GM19238 (cell line): Measurements from ENCODE around the gene CES3.
"Not testable (repeated sequence)": the region's sequence is repeated elsewhere in the genome, so short reads cannot be mapped to it uniquely, and the experiment has no call there.

Experiments used
- DNase-seq: peaks from one replicate; pipeline ENCODE4 v3.0.0; 2011; ENCODE audit warnings: low spot score; ENCODE audit not compliant: insufficient read length

The CES3 gene

DNA sequence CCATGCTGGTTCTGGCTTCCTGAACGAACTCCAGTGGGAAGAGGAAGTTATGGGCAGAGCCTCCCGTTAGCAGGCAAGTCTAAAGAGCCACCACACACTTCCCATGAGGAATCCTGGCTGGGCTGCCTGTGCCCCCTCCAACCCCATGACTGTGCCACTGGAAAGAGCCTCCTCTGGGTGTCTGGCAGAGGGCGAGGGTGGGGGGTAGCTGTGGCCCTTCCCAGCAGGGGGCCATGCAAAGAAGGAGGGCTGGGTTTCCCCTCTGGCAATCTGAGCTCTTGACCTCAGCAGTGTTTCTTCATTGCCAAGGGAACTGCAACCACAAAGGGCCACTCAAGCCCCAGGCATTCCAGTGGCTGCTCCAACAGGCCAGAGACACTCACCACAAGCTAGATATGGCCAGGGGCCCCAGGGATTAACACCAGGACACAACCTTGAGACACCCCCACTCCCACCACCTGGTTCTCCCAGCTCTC, 34.1 kb upstream of the CES3 start:
- no peak for DNase-seq

DNA sequence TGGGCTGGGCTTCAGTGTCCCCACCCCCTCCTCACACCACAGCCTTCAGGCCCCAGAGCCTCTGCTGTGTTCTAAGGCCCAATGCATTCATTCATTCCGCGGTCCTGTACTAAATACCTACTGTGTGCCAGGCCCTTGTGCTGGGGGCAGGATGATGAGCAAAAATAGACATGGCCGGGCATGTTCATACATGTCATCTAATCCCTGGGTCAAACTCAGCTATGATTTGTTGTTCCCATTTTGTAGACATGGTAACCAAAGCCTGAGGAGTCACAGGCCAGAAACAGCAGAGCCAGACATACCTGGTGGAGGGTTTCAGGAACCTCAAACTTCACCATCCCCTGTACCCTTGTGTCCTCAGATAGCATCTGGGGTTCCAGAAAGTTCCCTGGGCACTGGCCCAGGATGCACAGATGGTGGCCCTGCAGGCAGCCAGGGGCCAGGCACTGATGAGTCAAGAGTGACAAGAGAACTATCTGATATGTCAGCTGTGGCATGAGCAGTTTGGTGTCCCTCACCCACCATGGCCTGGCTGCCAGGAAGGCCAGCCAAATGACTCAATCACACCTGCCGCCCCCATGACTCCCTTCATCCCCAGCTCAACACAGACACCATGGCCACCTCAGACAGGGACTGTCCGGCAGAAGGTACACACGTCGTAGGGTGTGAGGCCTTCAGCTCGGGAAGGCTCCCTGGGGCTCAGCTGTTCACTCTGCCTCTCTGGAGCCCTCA, 33.0 kb upstream of the CES3 start:
- DNase-seq, result no peak

DNA sequence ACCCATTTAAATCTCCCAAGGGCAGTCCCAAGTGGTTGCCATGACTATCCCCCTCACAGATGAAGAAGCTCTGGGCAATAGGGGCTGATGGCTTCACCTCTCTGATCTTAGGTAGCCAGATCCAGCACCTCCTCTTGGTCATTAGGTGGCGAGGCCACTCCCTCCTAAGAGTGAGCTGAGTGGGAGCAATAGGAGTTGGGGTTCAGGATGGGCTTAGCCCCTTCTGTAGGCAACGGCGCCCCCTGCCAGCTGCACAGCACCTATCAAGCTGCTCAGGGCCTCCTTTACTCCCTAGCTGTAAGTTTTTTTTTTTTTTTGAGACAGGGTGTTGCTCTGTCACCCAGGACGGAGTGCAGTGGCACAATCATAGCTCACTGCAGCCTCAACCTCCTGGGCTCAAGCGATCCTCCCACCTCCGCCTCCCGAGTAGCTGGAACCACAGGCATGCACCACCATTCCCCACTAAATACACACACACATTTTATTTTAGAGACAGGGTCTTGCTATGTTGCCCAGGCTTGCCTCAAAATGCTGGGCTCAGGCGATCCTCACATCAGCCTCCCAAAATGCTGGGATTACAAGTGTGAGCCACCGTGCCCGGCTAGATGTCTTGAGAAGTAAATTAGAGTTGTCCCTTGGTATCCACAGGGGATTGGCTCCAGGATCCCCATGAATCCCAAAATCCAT, 32.2 kb upstream of the CES3 start:
- no peak for DNase-seq

DNA sequence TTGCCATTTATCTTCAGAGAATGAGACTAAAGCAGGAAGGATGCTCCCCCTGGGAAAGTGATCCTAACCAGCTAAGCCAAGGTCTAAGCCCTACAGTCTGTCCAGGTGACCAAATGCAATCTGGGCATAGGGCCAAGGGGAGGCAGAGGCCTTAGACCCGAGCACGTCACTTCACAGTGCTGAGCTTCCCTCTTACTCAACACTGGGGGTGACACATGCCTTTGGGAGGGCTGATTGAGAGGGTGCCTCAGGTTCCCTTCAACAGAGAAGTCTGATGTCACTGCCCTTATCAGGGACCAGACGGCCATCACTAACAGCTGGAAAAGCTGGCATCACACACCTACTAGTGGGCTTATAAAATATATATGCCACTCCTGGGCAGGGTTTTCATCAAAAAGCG, 30.9 kb upstream of the CES3 start:
- no peak for DNase-seq

DNA sequence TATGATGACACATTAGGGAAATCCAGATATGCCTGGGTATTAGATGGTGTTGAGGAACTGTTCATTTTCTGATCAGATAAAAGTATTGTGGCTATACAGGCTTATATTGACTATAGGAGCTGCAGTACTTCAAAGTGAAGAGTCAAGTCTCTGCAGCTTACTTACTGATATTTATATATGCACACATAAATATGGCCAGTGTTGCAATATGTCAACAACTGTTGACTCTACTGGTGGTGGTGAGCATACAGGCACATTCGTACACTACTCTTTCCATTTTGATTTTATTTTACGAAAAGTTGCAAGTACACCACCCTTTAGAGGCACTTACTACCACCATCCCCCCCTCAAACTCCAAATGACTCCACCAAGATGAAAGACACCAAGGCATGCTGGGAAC, 29.4 kb upstream of the CES3 start:
- DNase-seq, result no peak

DNA sequence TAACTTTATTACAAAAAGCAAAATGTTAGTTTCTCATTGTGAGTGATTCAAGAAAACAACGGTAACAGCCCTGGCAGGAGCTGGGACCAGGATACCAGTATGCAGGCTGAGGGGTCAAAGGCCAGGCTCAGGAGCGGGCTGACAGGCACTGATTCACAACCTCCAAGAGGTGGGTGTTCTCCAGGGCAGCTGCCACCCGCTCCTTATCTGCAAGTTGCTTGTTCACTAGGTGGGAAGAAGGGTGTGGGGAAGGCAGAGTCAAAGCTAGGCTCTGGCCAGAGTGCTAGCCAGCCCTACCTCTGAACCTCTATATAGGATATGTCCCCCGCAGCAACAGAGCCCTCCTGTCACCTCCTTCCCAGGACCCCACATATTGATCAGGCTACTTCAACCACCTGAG, 29.0 kb upstream of the CES3 start:
- no peak for DNase-seq

DNA sequence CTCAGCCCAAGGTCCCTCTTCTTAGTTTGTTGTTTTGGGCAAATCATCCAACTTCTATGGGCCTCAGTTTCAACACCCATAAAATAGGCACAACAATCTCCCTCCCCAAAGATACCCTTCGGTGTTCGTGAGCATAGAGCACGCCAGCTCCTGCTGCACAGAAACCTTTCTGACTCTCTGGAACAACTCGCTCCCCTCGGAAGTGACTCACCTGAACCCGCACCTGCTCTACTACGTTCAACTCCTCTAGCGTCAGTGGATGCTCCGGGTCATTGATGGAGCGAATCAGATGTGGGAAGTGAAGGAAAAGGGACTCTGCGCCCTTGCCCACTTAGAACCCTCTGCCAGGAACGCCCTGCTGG, 27.3 kb upstream of the CES3 start:
- no peak for DNase-seq

DNA sequence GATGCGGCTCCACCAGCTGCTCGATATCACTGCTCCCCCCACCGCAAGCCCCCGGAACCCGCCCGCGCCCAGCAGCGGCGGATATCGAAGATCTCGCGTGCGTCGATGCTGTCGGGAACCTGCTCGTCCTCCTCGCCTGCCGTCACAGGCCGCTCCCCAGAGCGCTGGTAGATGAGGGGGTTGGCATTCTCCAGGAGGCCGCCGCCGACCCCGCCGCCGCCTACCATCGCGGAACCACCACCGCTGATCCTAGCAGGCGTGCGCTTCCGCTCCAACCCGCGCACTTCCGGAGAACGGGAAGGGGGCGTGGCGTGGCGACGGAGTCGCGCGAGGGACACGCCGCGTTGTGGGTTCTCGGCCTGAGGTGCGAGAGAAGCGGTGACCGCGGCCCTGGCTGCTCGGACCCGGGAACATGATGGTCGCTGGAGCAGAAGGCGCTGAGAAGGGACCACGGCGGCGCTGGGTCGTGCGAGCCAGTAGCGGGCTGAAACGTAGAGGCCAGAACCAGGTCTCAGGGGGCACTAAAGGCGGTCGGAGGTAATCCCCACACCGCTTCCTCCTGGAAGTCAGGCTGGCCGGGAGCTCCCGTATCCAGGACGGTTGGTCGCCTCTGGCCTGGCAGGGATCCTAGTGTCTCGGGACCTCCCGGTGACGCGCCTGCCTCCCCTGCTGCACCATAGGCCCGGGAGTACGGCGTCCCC, 26.8 kb upstream of the CES3 start, which contains the start of gene CIAO2B:
Gene CIAO2B (minus strand): TSS at position 265 of the 701 bp plus-strand sequence. CDS start 38 bp downstream, at position 227.
- DNase-seq, result peak; percentile 95

DNA sequence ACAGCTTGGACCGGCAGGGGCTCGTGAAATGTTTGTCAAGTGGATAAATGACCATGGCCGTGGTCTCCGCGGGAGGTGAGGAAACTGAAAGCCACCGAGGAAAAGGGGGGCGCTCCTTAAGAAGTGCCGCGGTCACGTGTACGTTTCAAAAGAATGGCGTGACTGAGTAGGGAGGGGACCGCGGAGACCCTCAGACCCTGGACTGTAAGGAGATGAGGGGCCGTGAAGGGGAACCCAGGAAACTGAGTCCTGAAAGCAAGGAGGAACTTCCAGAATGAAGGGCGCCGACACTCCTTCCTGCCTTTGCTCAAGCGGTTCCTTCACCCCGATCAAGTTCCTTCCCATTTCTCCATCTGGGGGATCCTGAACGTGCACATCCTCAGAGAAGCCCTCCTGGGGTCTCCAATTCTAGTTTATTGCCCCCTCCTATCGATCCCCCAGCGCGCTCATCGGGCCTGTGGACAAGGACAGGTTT, 26.2 kb upstream of the CES3 start:
- not testable (repeated sequence) for DNase-seq

DNA sequence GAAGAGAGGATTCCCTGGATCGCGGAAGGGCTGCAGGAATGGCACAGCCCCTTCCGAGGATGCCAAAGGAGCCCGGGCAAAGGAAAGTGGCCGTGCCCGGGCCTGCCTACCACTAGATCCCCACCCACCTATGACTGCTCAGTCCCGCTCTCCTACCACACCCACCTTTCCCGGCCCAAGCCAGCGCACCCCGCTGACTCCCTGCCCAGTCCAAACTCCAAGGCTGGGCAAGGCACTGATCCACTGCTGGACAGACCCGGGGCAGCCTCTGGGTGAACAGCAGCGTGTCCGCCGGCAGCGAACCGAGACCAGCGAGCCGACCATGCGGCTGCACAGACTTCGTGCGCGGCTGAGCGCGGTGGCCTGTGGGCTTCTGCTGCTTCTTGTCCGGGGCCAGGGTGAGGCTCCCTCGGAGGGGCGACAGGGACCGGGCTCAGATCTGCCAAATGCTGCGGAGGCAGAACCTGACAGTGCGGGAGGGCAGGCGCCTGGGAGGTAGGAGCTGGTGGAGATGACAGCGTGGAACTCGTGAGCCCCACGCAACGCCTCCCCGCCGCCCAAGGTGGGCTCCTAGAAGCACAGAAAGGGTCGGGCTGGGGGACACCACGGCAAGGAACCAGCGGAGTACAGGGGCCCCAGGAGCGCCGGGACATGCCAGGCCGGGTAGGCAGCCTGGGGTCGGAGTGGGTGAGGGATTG, 25.6 kb upstream of the CES3 start, which contains the start of gene CES2:
Gene CES2 (plus strand): TSS at position 203 of the 698 bp plus-strand sequence. CDS start 120 bp downstream, at position 323.
- DNase-seq, result no peak

DNA sequence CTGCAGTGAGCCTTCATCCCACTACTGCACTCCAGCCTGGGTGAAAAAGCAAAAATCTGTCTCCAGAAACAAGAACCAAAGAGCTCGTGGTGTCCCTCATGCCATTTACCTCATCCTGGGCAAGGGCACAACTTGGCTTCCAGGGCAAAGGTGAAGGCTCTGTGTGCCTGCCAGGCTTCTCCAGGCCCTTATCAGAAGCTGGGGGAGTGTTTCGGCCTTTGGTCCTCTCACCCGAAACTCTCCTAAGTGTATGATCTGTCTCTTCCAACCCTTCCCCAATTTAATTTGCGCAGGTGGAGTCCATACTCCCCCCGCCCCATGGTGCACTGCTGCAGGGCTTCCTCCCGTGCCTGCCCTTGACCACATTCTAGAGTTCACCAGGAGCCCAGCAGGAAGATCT, 24.6 kb upstream of the CES3 start:
- DNase-seq, result no peak

DNA sequence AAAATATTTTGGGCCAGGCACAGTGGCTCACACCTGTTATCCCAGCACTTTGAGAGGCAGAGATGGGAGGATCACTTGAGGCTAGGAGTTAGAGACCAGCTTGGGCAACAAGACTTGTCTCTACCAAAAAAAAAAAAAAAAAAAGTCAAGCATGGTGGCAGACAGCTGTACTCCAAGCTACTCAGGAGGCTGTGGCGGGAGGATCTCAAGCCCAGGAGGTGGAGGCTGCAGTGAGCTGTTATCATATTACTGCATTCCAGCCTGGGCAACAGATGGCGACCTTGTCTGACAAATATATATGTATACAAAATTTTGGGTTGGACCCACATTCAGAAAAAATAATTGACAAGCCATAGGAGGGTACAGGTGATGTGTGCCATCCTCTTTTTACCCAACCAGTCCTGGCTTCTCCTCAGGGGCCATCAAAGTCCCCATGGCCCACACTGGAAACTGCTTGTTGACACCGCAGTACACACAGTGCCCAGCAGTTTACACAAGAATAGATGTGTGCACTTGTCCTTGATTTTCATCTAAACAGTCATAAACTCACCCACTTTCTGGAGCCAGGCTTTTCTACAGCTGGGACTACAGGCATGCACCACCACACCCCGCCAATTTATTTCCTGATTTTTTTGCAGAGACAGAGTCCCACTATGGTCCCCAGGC, 24.0 kb upstream of the CES3 start:
- no peak for DNase-seq

DNA sequence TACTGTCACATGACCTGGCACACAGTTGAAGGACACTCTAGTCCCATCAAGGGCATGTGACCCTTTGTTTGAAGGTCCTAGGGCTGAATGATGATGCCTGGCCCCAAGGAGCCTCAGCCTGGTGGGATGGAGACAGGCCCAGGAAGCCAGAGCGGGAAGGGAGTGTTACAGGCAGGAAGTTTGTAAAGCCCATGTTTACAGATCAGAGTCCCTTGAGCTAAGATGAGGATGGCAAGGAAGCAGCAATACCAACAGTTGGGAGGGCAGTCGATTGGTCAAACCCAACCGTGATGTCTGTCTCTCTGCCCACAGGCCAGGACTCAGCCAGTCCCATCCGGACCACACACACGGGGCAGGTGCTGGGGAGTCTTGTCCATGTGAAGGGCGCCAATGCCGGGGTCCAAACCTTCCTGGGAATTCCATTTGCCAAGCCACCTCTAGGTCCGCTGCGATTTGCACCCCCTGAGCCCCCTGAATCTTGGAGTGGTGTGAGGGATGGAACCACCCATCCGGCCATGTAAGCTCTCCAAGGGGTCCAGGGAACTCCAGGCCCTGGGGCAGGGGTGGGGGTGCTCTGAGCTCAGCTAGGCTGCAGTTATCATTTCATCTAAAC, 23.2 kb upstream of the CES3 start:
- no peak for DNase-seq

DNA sequence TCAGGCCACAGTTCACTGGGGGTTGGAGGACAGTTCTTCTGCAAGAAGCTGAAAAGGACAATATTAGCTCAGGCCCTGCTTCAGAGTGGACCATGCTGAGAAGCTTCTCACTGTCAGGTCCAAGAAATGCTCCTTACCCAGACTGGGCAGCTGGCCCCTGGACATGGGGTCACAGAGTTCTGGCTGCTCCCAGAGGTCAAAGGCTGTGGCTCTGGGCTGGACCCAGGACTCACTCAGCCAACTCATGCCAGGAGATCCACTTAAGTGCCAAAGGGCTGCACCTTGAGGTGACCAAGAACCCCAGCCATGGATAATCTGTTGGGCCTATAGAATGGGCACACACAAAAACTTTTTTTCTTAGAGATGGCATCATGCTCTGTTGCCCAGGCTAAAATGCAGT, 21.7 kb upstream of the CES3 start:
- no peak for DNase-seq

DNA sequence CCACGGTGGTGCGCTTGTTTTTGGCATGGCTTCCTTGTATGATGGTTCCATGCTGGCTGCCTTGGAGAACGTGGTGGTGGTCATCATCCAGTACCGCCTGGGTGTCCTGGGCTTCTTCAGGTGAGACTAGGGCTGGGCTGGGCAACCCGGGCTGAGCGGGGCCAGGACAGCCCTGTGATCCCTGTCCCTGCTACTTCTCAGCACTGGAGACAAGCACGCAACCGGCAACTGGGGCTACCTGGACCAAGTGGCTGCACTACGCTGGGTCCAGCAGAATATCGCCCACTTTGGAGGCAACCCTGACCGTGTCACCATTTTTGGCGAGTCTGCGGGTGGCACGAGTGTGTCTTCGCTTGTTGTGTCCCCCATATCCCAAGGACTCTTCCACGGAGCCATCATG, 20.8 kb upstream of the CES3 start:
- no peak for DNase-seq

DNA sequence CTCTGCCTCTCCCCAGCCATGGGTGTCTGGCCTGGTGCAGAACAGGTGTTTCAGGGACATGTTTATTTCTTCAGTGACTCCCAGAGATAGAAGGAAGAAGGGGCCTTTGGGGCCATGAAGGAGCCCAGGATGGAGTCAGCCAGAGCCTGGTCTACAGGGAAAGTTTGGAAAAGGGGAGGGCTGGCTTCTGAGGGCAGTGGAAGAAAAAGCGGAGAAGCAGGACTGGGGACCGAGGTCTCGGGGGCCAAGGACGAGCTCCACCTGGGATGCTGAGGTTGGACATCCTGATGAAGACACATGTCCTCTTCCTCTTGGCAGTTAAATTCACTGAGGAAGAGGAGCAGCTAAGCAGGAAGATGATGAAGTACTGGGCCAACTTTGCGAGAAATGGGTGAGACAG, 18.1 kb upstream of the CES3 start:
- no peak for DNase-seq

DNA sequence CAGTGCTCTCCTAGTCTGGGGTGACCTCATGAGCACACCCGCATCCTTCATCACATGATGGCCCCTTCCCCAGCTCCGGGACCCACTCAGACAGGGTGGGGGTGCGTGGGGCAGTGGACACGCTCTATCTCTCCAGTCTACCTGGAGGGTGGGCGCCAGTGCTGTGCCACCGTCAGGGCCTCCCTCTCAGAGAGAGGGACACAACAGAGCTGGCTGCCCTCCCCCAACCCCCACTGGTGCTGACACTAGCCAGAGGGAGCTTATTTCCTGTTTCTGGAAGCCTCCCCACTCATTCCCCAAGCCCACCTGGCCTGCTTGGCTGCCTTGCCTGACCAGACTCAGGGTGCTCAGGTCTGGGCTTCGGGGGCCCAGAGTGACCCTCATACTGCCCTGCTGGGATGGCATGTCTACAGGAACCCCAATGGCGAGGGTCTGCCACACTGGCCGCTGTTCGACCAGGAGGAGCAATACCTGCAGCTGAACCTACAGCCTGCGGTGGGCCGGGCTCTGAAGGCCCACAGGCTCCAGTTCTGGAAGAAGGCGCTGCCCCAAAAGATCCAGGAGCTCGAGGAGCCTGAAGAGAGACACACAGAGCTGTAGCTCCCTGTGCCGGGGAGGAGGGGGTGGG, 17.5 kb upstream of the CES3 start:
- no peak for DNase-seq

DNA sequence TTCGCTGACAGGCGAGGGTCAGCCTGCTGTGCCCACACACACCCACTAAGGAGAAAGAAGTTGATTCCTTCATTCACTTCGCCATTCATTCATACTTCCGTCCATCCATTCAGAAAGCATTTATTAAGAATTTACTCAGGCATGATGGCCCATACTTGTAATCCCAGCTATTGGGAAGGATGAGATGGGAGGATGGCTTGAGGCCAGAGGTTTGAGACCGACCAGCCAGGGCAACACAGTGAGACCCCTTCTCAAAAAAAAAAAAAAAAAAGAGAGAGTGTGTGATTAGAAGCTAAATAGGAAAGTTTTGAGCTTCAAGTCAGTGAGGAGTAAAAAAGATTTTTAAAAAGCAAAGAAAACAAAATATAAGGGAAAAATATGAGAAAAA, 17.0 kb upstream of the CES3 start:
- DNase-seq, result no peak

DNA sequence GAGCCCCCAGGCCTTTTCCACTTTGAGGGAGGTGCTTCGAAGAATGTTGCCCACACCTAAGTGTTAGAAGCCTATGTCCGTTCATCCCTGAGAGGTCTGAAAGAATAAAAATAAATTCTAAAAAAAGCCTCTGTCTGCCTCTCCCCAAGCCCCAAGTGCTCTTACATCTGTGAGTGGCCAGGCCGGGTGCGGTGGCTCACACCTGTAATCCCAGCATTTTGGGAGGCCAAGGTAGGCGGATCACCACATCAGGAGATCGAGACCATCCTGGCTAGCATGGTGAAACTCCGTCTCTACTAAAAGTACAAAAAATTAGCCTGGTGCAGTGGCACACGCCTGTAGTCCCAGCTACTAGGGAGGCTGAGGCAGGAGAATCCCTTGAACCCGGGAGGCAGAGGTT, 16.1 kb upstream of the CES3 start:
- DNase-seq, result not testable (repeated sequence)

DNA sequence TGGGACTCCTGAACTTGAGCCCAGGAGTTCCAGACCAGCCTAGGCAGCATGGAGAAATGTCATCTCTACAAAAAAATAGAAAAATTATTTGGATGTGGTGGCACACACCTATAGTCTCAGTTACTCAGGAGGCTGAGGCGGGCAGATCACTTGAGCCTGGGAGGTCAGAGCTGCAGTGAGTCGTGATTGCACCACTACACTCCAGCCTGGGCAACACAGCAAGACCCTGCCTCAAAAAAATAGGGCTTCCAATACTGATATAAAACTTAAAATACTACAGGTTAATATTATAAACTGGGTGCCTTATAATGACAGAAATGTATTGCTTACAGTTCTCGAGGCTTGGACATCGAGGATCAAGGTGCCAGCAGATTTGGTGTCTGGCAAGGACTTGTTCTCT, 15.1 kb upstream of the CES3 start:
- no peak for DNase-seq
